GM18868 (cell line): ENCODE results near the gene FAM20A.

ENCODE experiments used
- ATAC-seq: cut with Tn5 transposase; IDR thresholded peaks from one replicate; pipeline ENCODE4 v1.9.1; 2021; ENCODE audit warnings: mild to moderate bottlenecking, moderate library complexity; ENCODE audit not compliant: unreplicated experiment

Gene FAM20A

GRCh38 chr17:68600931-68601564 lies at the start of gene FAM20A:
Gene FAM20A, minus strand, starts transcription at chr17:68601367. Its CDS starts 701 bp downstream, at chr17:68600666.
- ATAC-seq, result no peak

GRCh38 chr17:68649324-68649723 lies 48.2 kb upstream of the FAM20A start:
- ATAC-seq, result no peak

GRCh38 chr17:68646626-68647526 lies 45.7 kb upstream of the FAM20A start:
- no peak for ATAC-seq

- no peak for ATAC-seq
Measured at GRCh38 chr17:68642118-68642412, 40.9 kb upstream of the FAM20A start.

GRCh38 chr17:68641276-68642117 lies 40.3 kb upstream of the FAM20A start:
- ATAC-seq, result no peak

- ATAC-seq, result no peak
Measured at GRCh38 chr17:68640242-68640989, 39.2 kb upstream of the FAM20A start.

GRCh38 chr17:68634345-68634876 lies 33.2 kb upstream of the FAM20A start:
- no peak for ATAC-seq

- no peak for ATAC-seq
Measured at GRCh38 chr17:68628576-68628957, 27.4 kb upstream of the FAM20A start.

- ATAC-seq, result no peak
Measured at GRCh38 chr17:68627956-68628575, 26.9 kb upstream of the FAM20A start.

GRCh38 chr17:68624381-68624780 lies 23.2 kb upstream of the FAM20A start:
- ATAC-seq, result no peak

GRCh38 chr17:68623811-68624210 lies 22.6 kb upstream of the FAM20A start:
- ATAC-seq, result no peak

- ATAC-seq, result no peak
Measured at GRCh38 chr17:68622423-68622822, 21.3 kb upstream of the FAM20A start.

GRCh38 chr17:68621065-68621464 lies 19.9 kb upstream of the FAM20A start:
- no peak for ATAC-seq

GRCh38 chr17:68616334-68616733 lies 15.2 kb upstream of the FAM20A start:
- ATAC-seq, result no peak

- no peak for ATAC-seq
Measured at GRCh38 chr17:68614718-68615117, 13.6 kb upstream of the FAM20A start.

- ATAC-seq, result peak; percentile 43
Measured at GRCh38 chr17:68613739-68614298, 12.7 kb upstream of the FAM20A start.

GRCh38 chr17:68612923-68613292 lies 11.7 kb upstream of the FAM20A start:
- no peak for ATAC-seq

GRCh38 chr17:68612209-68612922 lies 11.2 kb upstream of the FAM20A start:
- ATAC-seq, result no peak
